ENCODE results near the gene CCDC181. TPM values are rescaled to one million over a fixed set of nuclear protein-coding genes. Genes with fewer than 3 reads are reported as not detected.

CCDC181 gene
- not detected in 2 replicates for total RNA-seq (2014; rRNA removed; shearing (Covaris generic); ENCODE audit: low replicate concordance)

GRCh38 chr1:169427081-169427641, at the start of gene CCDC181:
TSS of gene CCDC181 (minus strand) at chr1:169427474. CDS start at chr1:169424927, 2,547 bp downstream.
- Histone ChIP-seq H3K79me2 (ENCODE audit: low read length) (no peaks in the 10 kb centered on the region), H3K9me3 (ENCODE audit: low read length) (no peaks in the 10 kb centered on the region), H3K27me3 (ENCODE audit: low read length) (no peaks in the 10 kb centered on the region), H3K9ac (ENCODE audit: low read length) (no peak within 1 kb of the TSS), H3K27ac (ENCODE audit: low read length) (no peak within 1 kb of the TSS), H3K4me3 (ENCODE audit: low read length) (no peak within 1 kb of the TSS), H3K36me3 (ENCODE audit: insufficient read depth, low read length) (no peaks in the 10 kb centered on the region), H3K9me2 (replicated peaks; ENCODE audit: insufficient read depth, low read length) (peaks cover 5% of the 10 kb centered on the region), H2AFZ (ENCODE audit: low read length) (no peak within 1 kb of the TSS), H3K4me1 (ENCODE audit: low read length) (no peaks in the 10 kb centered on the region), H4K20me1 (ENCODE audit: insufficient read depth, low read depth, low read length) (no peaks in the 10 kb centered on the region), H3K4me2 (ENCODE audit: low read depth, low read length, poor library complexity, severe bottlenecking) (no peak within 1 kb of the TSS)
- no peak for DNase-seq

- no peak overlapping the region for H2AFZ ChIP-seq (ENCODE audit: low read length)
- H3K27ac ChIP-seq (ENCODE audit: low read length), result no peak overlapping the region
- H3K79me2 ChIP-seq (ENCODE audit: low read length), result no peaks in the 10 kb centered on the region
- no peaks in the 10 kb centered on the region for H3K9me2 ChIP-seq (replicated peaks; ENCODE audit: insufficient read depth, low read length)
- DNase-seq, result no peak
- no peaks in the 10 kb centered on the region for H3K36me3 ChIP-seq (ENCODE audit: insufficient read depth, low read length)
- H3K9ac ChIP-seq (ENCODE audit: low read length), result no peak overlapping the region
- no peaks in the 10 kb centered on the region for H3K9me3 ChIP-seq (ENCODE audit: low read length)
- no peak overlapping the region for H3K4me2 ChIP-seq (ENCODE audit: low read depth, low read length, poor library complexity, severe bottlenecking)
- H3K4me3 ChIP-seq (ENCODE audit: low read length), result no peak overlapping the region
- H3K27me3 ChIP-seq (ENCODE audit: low read length), result no peaks in the 10 kb centered on the region
- H4K20me1 ChIP-seq (ENCODE audit: insufficient read depth, low read depth, low read length), result no peaks in the 10 kb centered on the region
- no peaks in the 10 kb centered on the region for H3K4me1 ChIP-seq (ENCODE audit: low read length)
Measured at GRCh38 chr1:169475806-169476387, 48.6 kb upstream of the CCDC181 start.

- no peak overlapping the region for H3K27ac ChIP-seq (ENCODE audit: low read length)
- H3K4me1 ChIP-seq (ENCODE audit: low read length), result no peaks in the 10 kb centered on the region
- H3K9me2 ChIP-seq (replicated peaks; ENCODE audit: insufficient read depth, low read length), result no peaks in the 10 kb centered on the region
- no peaks in the 10 kb centered on the region for H3K36me3 ChIP-seq (ENCODE audit: insufficient read depth, low read length)
- H3K4me3 ChIP-seq (ENCODE audit: low read length), result no peak overlapping the region
- DNase-seq, result no peak
- H4K20me1 ChIP-seq (ENCODE audit: insufficient read depth, low read depth, low read length), result no peaks in the 10 kb centered on the region
- no peaks in the 10 kb centered on the region for H3K9me3 ChIP-seq (ENCODE audit: low read length)
- no peak overlapping the region for H3K9ac ChIP-seq (ENCODE audit: low read length)
- no peaks in the 10 kb centered on the region for H3K79me2 ChIP-seq (ENCODE audit: low read length)
- no peak overlapping the region for H3K4me2 ChIP-seq (ENCODE audit: low read depth, low read length, poor library complexity, severe bottlenecking)
- H2AFZ ChIP-seq (ENCODE audit: low read length), result no peak overlapping the region
- H3K27me3 ChIP-seq (ENCODE audit: low read length), result no peaks in the 10 kb centered on the region
Measured at GRCh38 chr1:169474302-169474995, 47.2 kb upstream of the CCDC181 start.

GRCh38 chr1:169473347-169473746, 46.1 kb upstream of the CCDC181 start:
- H3K4me2 ChIP-seq (ENCODE audit: low read depth, low read length, poor library complexity, severe bottlenecking), result no peak overlapping the region
- H3K79me2 ChIP-seq (ENCODE audit: low read length), result no peaks in the 10 kb centered on the region
- H3K9me3 ChIP-seq (ENCODE audit: low read length), result no peaks in the 10 kb centered on the region
- no peaks in the 10 kb centered on the region for H3K27me3 ChIP-seq (ENCODE audit: low read length)
- DNase-seq, result no peak
- no peak overlapping the region for H3K4me3 ChIP-seq (ENCODE audit: low read length)
- no peak overlapping the region for H3K9ac ChIP-seq (ENCODE audit: low read length)
- no peaks in the 10 kb centered on the region for H3K4me1 ChIP-seq (ENCODE audit: low read length)
- no peak overlapping the region for H2AFZ ChIP-seq (ENCODE audit: low read length)
- H3K36me3 ChIP-seq (ENCODE audit: insufficient read depth, low read length), result no peaks in the 10 kb centered on the region
- H3K9me2 ChIP-seq (replicated peaks; ENCODE audit: insufficient read depth, low read length), result no peaks in the 10 kb centered on the region
- no peaks in the 10 kb centered on the region for H4K20me1 ChIP-seq (ENCODE audit: insufficient read depth, low read depth, low read length)
- no peak overlapping the region for H3K27ac ChIP-seq (ENCODE audit: low read length)

- no peak overlapping the region for H3K4me2 ChIP-seq (ENCODE audit: low read depth, low read length, poor library complexity, severe bottlenecking)
- no peaks in the 10 kb centered on the region for H4K20me1 ChIP-seq (ENCODE audit: insufficient read depth, low read depth, low read length)
- DNase-seq, result no peak
- H3K79me2 ChIP-seq (ENCODE audit: low read length), result no peaks in the 10 kb centered on the region
- no peaks in the 10 kb centered on the region for H3K9me2 ChIP-seq (replicated peaks; ENCODE audit: insufficient read depth, low read length)
- H3K27me3 ChIP-seq (ENCODE audit: low read length), result no peaks in the 10 kb centered on the region
- H3K4me1 ChIP-seq (ENCODE audit: low read length), result no peaks in the 10 kb centered on the region
- H3K9me3 ChIP-seq (ENCODE audit: low read length), result no peaks in the 10 kb centered on the region
- H3K36me3 ChIP-seq (ENCODE audit: insufficient read depth, low read length), result no peaks in the 10 kb centered on the region
- no peak overlapping the region for H3K27ac ChIP-seq (ENCODE audit: low read length)
- H3K4me3 ChIP-seq (ENCODE audit: low read length), result no peak overlapping the region
- H3K9ac ChIP-seq (ENCODE audit: low read length), result no peak overlapping the region
- no peak overlapping the region for H2AFZ ChIP-seq (ENCODE audit: low read length)
Measured at GRCh38 chr1:169472738-169473137, 45.5 kb upstream of the CCDC181 start.

GRCh38 chr1:169468982-169469381, 41.7 kb upstream of the CCDC181 start:
- DNase-seq, result no peak
- Histone ChIP-seq H3K36me3 (ENCODE audit: insufficient read depth, low read length) (no peaks in the 10 kb centered on the region), H2AFZ (ENCODE audit: low read length) (no peak overlapping the region)

GRCh38 chr1:169466259-169467230, 39.3 kb upstream of the CCDC181 start:
- H3K9me2 ChIP-seq (replicated peaks; ENCODE audit: insufficient read depth, low read length), result no peaks in the 10 kb centered on the region
- no peaks in the 10 kb centered on the region for H3K27me3 ChIP-seq (ENCODE audit: low read length)
- no peak for DNase-seq
- no peaks in the 10 kb centered on the region for H3K9me3 ChIP-seq (ENCODE audit: low read length)
- H3K4me2 ChIP-seq (ENCODE audit: low read depth, low read length, poor library complexity, severe bottlenecking), result no peak overlapping the region
- no peaks in the 10 kb centered on the region for H3K79me2 ChIP-seq (ENCODE audit: low read length)
- H3K4me1 ChIP-seq (ENCODE audit: low read length), result no peaks in the 10 kb centered on the region
- H3K27ac ChIP-seq (ENCODE audit: low read length), result no peak overlapping the region
- no peaks in the 10 kb centered on the region for H3K36me3 ChIP-seq (ENCODE audit: insufficient read depth, low read length)
- H4K20me1 ChIP-seq (ENCODE audit: insufficient read depth, low read depth, low read length), result no peaks in the 10 kb centered on the region
- no peak overlapping the region for H2AFZ ChIP-seq (ENCODE audit: low read length)
- no peak overlapping the region for H3K4me3 ChIP-seq (ENCODE audit: low read length)
- H3K9ac ChIP-seq (ENCODE audit: low read length), result no peak overlapping the region

More at GRCh38 chr1:169468982-169469381, 41.7 kb upstream of the CCDC181 start:
- no peaks in the 10 kb centered on the region for H3K9me2 ChIP-seq (replicated peaks; ENCODE audit: insufficient read depth, low read length)
- H3K27ac ChIP-seq (ENCODE audit: low read length), result no peak overlapping the region
- no peaks in the 10 kb centered on the region for H3K4me1 ChIP-seq (ENCODE audit: low read length)
- H3K27me3 ChIP-seq (ENCODE audit: low read length), result no peaks in the 10 kb centered on the region
- H3K4me3 ChIP-seq (ENCODE audit: low read length), result no peak overlapping the region
- no peaks in the 10 kb centered on the region for H4K20me1 ChIP-seq (ENCODE audit: insufficient read depth, low read depth, low read length)
- H3K4me2 ChIP-seq (ENCODE audit: low read depth, low read length, poor library complexity, severe bottlenecking), result no peak overlapping the region
- no peaks in the 10 kb centered on the region for H3K79me2 ChIP-seq (ENCODE audit: low read length)
- no peak overlapping the region for H3K9ac ChIP-seq (ENCODE audit: low read length)
- H3K9me3 ChIP-seq (ENCODE audit: low read length), result no peaks in the 10 kb centered on the region

- Histone ChIP-seq H3K9ac (ENCODE audit: low read length) (no peak overlapping the region), H3K79me2 (ENCODE audit: low read length) (no peaks in the 10 kb centered on the region), H2AFZ (ENCODE audit: low read length) (no peak overlapping the region), H3K36me3 (ENCODE audit: insufficient read depth, low read length) (no peaks in the 10 kb centered on the region), H3K4me1 (ENCODE audit: low read length) (no peaks in the 10 kb centered on the region), H3K27me3 (ENCODE audit: low read length) (no peaks in the 10 kb centered on the region), H3K9me2 (replicated peaks; ENCODE audit: insufficient read depth, low read length) (no peaks in the 10 kb centered on the region), H3K27ac (ENCODE audit: low read length) (no peak overlapping the region), H3K4me2 (ENCODE audit: low read depth, low read length, poor library complexity, severe bottlenecking) (no peak overlapping the region), H4K20me1 (ENCODE audit: insufficient read depth, low read depth, low read length) (no peaks in the 10 kb centered on the region), H3K9me3 (ENCODE audit: low read length) (no peaks in the 10 kb centered on the region), H3K4me3 (ENCODE audit: low read length) (no peak overlapping the region)
- DNase-seq, result no peak
Measured at GRCh38 chr1:169465281-169465680, 38.0 kb upstream of the CCDC181 start.
